Upper lobe of left lung (tissue), 6 donors: Measurements from ENCODE around the gene JAG2. TPM values are rescaled to one million over a fixed set of nuclear protein-coding genes. Genes with fewer than 3 reads are reported as not detected.

Source experiments
- ATAC-seq, 2 donors: fragments of 200-7000 bp; cut with Tn5 transposase; one replicate each; pipeline ENCODE4 v1.9.1; 2022; ENCODE audit warnings: mild to moderate bottlenecking in 2 of 2, moderate library complexity in 2 of 2; ENCODE audit not compliant: low FRiP score in 2 of 2
- DNase-seq, 2 donors: peaks; one replicate each; pipeline ENCODE4 v3.0.0-alpha.2; 2019 to 2020
- H3K27ac ChIP-seq, 4 donors: fragments of 200-600 bp; sonication (generic); one replicate each; pipeline ENCODE4 v1.5.1; 2016 to 2019
- H3K27me3 ChIP-seq, 4 donors: fragments of 200-600 bp; sonication (generic); one replicate each; pipeline ENCODE4 v1.5.1; 2017 to 2019
- H3K36me3 ChIP-seq, 4 donors: fragments of 200-600 bp; sonication (generic); one replicate each; pipeline ENCODE4 v1.5.1; 2016 to 2019
- H3K4me1 ChIP-seq, 4 donors: fragments of 200-600 bp; sonication (generic); one replicate each; pipeline ENCODE4 v1.5.1; 2018 to 2019
- H3K4me3 ChIP-seq, 4 donors: fragments of 200-600 bp; sonication (generic); one replicate each; pipeline ENCODE4 v1.5.1; 2017 to 2019; ENCODE audit warnings: mild to moderate bottlenecking in 2 of 4, moderate library complexity in 1 of 4
- H3K9me3 ChIP-seq, 4 donors: fragments of 200-600 bp; sonication (generic); one replicate each; pipeline ENCODE4 v1.5.1; 2018 to 2019
- CTCF ChIP-seq, 6 experiments: fragments of 450-650 bp in 4 of 6; fragments of 200-600 bp in 2 of 6; sonication (generic) in 2 of 6; IDR thresholded peaks; one replicate each; pipeline ENCODE4 v1.5.1; 2016 to 2019; ENCODE audit warnings: antibody characterized with exemption in 6 of 6
- EP300 ChIP-seq, 4 donors: sonication (generic); formaldehyde crosslinking; IDR thresholded peaks; one replicate each; pipeline ENCODE4 v1.5.1; 2017; ENCODE audit warnings: antibody characterized with exemption in 4 of 4, control low read depth in 2 of 4
- POLR2A ChIP-seq, 4 donors: fragments of 450-650 bp; IDR thresholded peaks; one replicate each; pipeline ENCODE4 v1.5.1; 2016 to 2017; ENCODE audit warnings: antibody characterized with exemption in 4 of 4, mild to moderate bottlenecking in 2 of 4
- POLR2AphosphoS5 ChIP-seq, 2 donors: sonication (generic); formaldehyde crosslinking; IDR thresholded peaks; one replicate each; pipeline ENCODE4 v1.5.1; 2017; ENCODE audit warnings: antibody characterized with exemption in 2 of 2
- WGBS, 2 donors: methylation state at CpG; one replicate each; pipeline ENCODE4 v1.1.5; 2017 to 2018; 5-methylcytosine and 5-hydroxymethylcytosine counted together
- small RNA-seq, 4 donors: library from RNA; depleted of rRNA; stranded (forward); fragments of <200 nt; gene quantifications; one replicate each; pipeline ENCODE3, GENCODE V24; 2016
- total RNA-seq, 6 donors: library from RNA; depleted of rRNA in 4 of 6; stranded (reverse); fragments of >200 nt in 4 of 6; gene quantifications; one replicate each; pipeline versions ENCODE4 v1.1.0 to v1.2.1, GENCODE V29; 2016 to 2021
- donor health status: DM: no; HTN: no; CAD: no; lungs with moderate emphysema.
- donor health status: DM: no; HTN: yes; CAD: no; lungs with severe emphysema.

Gene JAG2
- total RNA-seq, 6 donors from 2014 or later = 14.9 to 43.4 (median 23.8) TPM

GRCh38 chr14:105093038-105093430, 75.5 kb downstream of the JAG2 start:
- WGBS, 2 donors = 6 to 8% methylated on average over 10 to 13 of the region's 46 CpGs
- peak overlapping the region; percentile 1 to 76 (median 65) for H3K4me3 ChIP-seq
- peak in 1 of 2 donors; percentile 66 for TF ChIP-seq POLR2AphosphoS5 (IDR thresholded peaks at IDR 0.05)
- no peak for TF ChIP-seq EP300 (IDR thresholded peaks at IDR 0.05)
- TF ChIP-seq POLR2A (IDR thresholded peaks at IDR 0.05) = peak in 2 of 4 donors; percentile 15 to 44
- no peak for TF ChIP-seq CTCF (IDR thresholded peaks at IDR 0.05)
- H3K36me3 ChIP-seq = no peaks in the 10 kb centered on the region
- H3K27ac ChIP-seq = peak overlapping the region; percentile 65 to 89 (median 86)
- no peaks in the 10 kb centered on the region for H3K9me3 ChIP-seq
- ATAC-seq (peak in 1 of 2 donors; percentile 54), DNase-seq (peak; percentile 62 to 95)
- peaks cover 43 to 58% (median 50%) of the 10 kb centered on the region in 4 donors for H3K4me1 ChIP-seq
- peaks cover 0 to 15% (median 0%) of the 10 kb centered on the region in 4 donors for H3K27me3 ChIP-seq

- Histone ChIP-seq H3K36me3 (no peaks in the 10 kb centered on the region), H3K9me3 (no peaks in the 10 kb centered on the region), H3K4me1 (peaks cover 49 to 64% (median 56%) of the 10 kb centered on the region in 4 donors), H3K27me3 (peaks cover 0 to 22% (median 2%) of the 10 kb centered on the region in 4 donors), H3K4me3 (peak overlapping the region; percentile 1 to 76 (median 65)), H3K27ac (peak overlapping the region; percentile 65 to 89 (median 86))
- DNase-seq (peak in 1 of 2 donors; percentile 38), ATAC-seq (no peak)
- TF ChIP-seq EP300 (IDR thresholded peaks at IDR 0.05) (no peak), POLR2A (IDR thresholded peaks at IDR 0.05) (no peak), CTCF (IDR thresholded peaks at IDR 0.05) (no peak), POLR2AphosphoS5 (IDR thresholded peaks at IDR 0.05) (no peak)
- WGBS, 2 donors = 39 to 58% methylated on average over 9 to 25 of the region's 25 CpGs
Observed at GRCh38 chr14:105092171-105093037, 76.2 kb downstream of the JAG2 start.

- ATAC-seq (peak in 1 of 2 donors; percentile 77), DNase-seq (peak; percentile 87 to 92)
- TF ChIP-seq POLR2AphosphoS5 (IDR thresholded peaks at IDR 0.05) (peak; percentile 51 to 53), CTCF (IDR thresholded peaks at IDR 0.05) (no peak), POLR2A (IDR thresholded peaks at IDR 0.05) (peak in 1 of 4 donors; percentile 46)
- WGBS, 2 donors = 43 to 56% methylated on average over 3 to 5 of the region's 19 CpGs
- H3K4me3 ChIP-seq = peak overlapping the region in 3 of 4 donors; percentile 6 to 71 (median 59)
- no peaks in the 10 kb centered on the region for H3K36me3 ChIP-seq
- H3K27me3 ChIP-seq = peaks cover 0 to 22% (median 4%) of the 10 kb centered on the region in 4 donors
- no peaks in the 10 kb centered on the region for H3K9me3 ChIP-seq
- H3K4me1 ChIP-seq = peaks cover 57 to 72% (median 64%) of the 10 kb centered on the region in 4 donors
- H3K27ac ChIP-seq = peak overlapping the region; percentile 65 to 89 (median 86)
Observed at GRCh38 chr14:105091517-105092170, 76.9 kb downstream of the JAG2 start.

GRCh38 chr14:105091054-105091516, 77.5 kb downstream of the JAG2 start:
- no peaks in the 10 kb centered on the region for H3K9me3 ChIP-seq
- peak overlapping the region; percentile 65 to 89 (median 86) for H3K27ac ChIP-seq
- H3K4me3 ChIP-seq = no peak overlapping the region
- H3K4me1 ChIP-seq = peaks cover 60 to 78% (median 68%) of the 10 kb centered on the region in 4 donors
- ATAC-seq = no peak
- 57 to 64% methylated on average over 4 to 7 of the region's 9 CpGs for WGBS, 2 donors
- TF ChIP-seq POLR2AphosphoS5 (IDR thresholded peaks at IDR 0.05) (no peak), EP300 (IDR thresholded peaks at IDR 0.05) (no peak), CTCF (IDR thresholded peaks at IDR 0.05) (no peak), POLR2A (IDR thresholded peaks at IDR 0.05) (no peak)
- peak in 1 of 2 donors; percentile 20 for DNase-seq
- H3K27me3 ChIP-seq = peaks cover 0 to 22% (median 4%) of the 10 kb centered on the region in 4 donors
- no peaks in the 10 kb centered on the region for H3K36me3 ChIP-seq

Small RNA genes within 50 kb of the gene (small RNA-seq; reads per million reads assigned to genes)
- gene AL512356.2 (0 reads per million in 4 donors), gene MIR6765 (0 to 0.11 (median 0) reads per million in 4 donors)

Other genes starting within 250 kb of the JAG2 start
- gene PLD4, start 243.9 kb downstream of the JAG2 start, total RNA-seq = 1 to 10 TPM in 2 of 6 donors, under 1 TPM in 1, not detected in 3; under 0.01 to 6.1 (median 2.5) TPM
- 10 to 100 TPM in 4 of 6 donors, 1 to 10 TPM in 2; 4.3 to 48.0 (median 12.9) TPM for gene AHNAK2, start 190.4 kb downstream of the JAG2 start, total RNA-seq
- 10 to 100 TPM; 11.1 to 44.0 (median 13.3) TPM for gene CLBA1, start 183.0 kb downstream of the JAG2 start, total RNA-seq
- gene CDCA4, start 147.7 kb downstream of the JAG2 start, total RNA-seq = 10 to 100 TPM in 1 of 6 donors, 1 to 10 TPM in 4, under 1 TPM in 1; 0.89 to 10.3 (median 6.6) TPM
- gene GPR132, start 103.3 kb downstream of the JAG2 start, total RNA-seq = 10 to 100 TPM in 1 of 6 donors, 1 to 10 TPM in 5; 3.0 to 14.7 (median 7.0) TPM
- 10 to 100 TPM; 17.9 to 87.5 (median 54.9) TPM for gene NUDT14, start 12.5 kb upstream of the JAG2 start, total RNA-seq
- 10 to 100 TPM; 36.4 to 71.7 (median 49.8) TPM for gene BTBD6, start 79.8 kb upstream of the JAG2 start, total RNA-seq
- gene BRF1, start 132.2 kb upstream of the JAG2 start, total RNA-seq = 100 to 1,000 TPM in 1 of 6 donors, 10 to 100 TPM in 5; 38.6 to 195 (median 52.7) TPM
- 100 to 1,000 TPM in 2 of 6 donors, 10 to 100 TPM in 4; 53.4 to 204 (median 86.5) TPM for gene PACS2, start 146.0 kb upstream of the JAG2 start, total RNA-seq
- 1 to 10 TPM in 3 of 6 donors, not detected in 3; 1.2 to 2.1 (median 1.9) TPM for gene TEX22, start 229.8 kb upstream of the JAG2 start, total RNA-seq